ENCODE data around the gene DENND2C.

Gene DENND2C

DNA sequence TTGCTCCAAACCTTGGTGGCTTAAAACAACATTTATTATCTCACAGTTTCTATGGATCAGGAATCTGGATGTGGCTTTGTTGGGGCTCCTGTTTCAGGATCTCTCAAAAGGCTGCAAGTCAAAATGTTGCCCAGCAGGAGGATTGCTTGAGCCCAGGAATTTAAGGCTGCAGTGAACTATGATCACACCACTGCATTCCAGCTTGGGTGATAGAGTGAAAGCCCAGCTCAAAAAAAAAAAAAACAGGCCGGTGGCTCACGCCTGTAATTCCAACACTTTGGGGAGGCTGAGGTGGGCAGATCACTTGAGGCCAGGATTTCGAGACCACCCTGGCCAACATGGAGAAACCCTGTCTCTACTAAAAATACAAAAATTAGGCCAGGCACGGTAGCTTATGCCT lies 118.4 kb downstream of the DENND2C start:
- no peak for DNase-seq
- intact Hi-C loops (cut with DNase I) = no loop called here

DNA sequence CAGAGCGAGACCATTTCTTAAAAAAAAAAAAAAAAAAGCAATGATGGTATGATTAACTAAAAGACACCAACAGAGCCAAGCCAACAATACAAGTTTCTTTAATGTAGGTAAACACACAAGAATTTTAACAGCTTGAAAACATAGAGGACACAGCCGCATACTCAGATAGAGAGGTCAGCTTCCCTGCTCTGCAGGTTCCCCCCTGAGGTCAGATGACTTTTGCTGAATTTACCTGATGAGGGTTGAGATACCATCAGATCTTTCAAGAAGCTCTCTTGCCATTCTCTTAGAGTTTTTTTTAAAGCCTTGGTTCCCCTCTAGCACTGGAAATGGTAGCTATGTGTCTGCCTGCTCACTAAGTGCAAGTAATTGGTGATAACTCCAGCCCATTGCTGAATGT lies 119.5 kb downstream of the DENND2C start:
- no peak for DNase-seq

GRCh38 chr1:114549137-114549536 lies 120.7 kb downstream of the DENND2C start:
- intact Hi-C loops (cut with DNase I) = no loop called here
- DNase-seq = no peak

More for the DNA sequence above, 119.5 kb downstream of the DENND2C start:
- intact Hi-C loops (cut with DNase I) = no loop called here

- intact Hi-C loops (cut with DNase I) = no loop called here
- DNase-seq = no peak
Observed at GRCh38 chr1:114547076-114547475, 122.8 kb downstream of the DENND2C start.

DNA sequence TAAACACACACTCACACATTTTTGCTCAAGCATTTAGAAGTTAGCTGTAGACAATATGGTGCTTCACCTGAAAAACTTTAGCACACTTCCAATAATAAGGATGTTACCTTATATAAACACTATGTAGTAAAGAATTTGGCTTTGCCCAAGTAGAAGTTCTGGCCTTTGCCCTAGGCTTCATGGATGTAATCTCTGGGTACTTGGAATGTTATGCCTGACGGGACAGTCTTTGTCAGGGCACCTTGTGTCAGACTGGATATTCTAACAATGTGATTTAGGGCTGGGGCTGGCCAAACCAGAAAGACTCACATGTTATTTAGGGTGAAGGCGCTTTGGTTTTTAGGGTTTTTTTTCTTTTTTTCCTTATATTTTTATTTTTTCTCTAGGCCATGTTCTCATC lies 124.1 kb downstream of the DENND2C start:
- intact Hi-C loops (cut with DNase I) = no loop called here
- DNase-seq = no peak

DNA sequence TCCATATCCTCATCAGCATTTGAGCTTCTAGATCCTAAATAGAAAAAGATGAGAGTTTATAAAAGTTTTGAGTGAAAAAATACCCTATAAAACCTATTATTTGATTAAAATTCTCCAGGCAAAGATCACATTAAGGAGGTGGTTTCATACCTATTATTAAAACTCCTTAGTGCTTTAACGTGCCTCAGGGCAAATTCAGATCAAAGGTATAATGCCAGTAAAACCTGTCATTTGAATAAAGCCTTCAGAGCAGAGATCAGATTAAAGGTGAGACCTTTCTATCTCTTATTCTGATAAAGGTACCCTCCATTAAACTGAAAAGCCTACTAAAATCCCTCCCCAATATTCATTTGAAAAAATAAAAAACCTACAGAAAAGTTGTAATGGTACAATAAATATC lies 124.5 kb downstream of the DENND2C start:
- DNase-seq = no peak

DNA sequence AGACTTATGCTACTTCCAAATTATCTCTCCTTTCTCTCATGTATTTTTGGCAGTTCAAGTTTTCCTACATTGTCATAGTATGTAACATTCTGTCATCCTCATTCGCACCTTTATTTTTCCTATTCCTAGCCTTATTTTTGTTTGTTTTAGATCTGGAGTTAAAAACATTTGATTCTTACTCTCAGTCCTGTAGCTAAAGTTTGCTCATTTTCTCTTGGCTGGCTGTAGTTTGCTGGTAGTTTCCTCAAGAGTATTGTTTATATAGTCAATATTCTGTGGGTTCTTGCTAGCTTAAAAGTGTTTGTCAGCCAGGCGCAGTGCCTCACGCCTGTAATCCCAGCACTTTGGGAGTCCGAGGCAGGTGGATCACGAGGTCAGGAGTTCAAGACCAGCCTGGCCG lies 129.0 kb downstream of the DENND2C start:
- intact Hi-C loops (cut with DNase I) = no loop called here
- DNase-seq = no peak

More for the DNA sequence above, 124.5 kb downstream of the DENND2C start:
- intact Hi-C loops (cut with DNase I) = no loop called here

- DNase-seq = no peak
- intact Hi-C loops (cut with DNase I) = no loop called here
Observed at GRCh38 chr1:114540272-114540671, 129.6 kb downstream of the DENND2C start.

- intact Hi-C loops (cut with DNase I) = no loop called here
- no peak for DNase-seq
Observed at GRCh38 chr1:114536043-114536442, 133.8 kb downstream of the DENND2C start.

DNA sequence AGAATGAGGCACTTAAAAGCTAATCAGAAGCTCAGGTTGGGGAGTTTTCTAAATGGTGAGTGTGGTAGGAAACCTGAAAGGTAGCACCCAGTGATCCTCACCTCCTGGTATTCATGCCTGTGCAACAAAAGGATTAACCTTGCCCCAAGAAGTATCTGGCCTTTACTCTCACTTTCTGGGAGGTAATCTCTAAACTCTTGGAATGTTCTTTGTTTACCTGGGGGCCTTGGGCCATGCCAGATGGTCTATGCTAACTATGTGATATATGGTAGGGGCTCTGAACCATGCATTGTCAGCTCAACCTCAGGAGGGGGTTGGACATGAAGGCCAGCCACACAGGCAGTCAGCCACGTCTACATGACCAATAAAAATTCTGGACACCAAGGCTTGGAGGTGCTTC lies 134.4 kb downstream of the DENND2C start:
- intact Hi-C loops (cut with DNase I) = no loop called here
- no peak for DNase-seq
